Activated T-cell treated with anti-CD3 and anti-CD28 coated beads, Interleukin-2, amount 50 U/mL, for 1 hour (primary cell): ENCODE measurements around the gene PARP8.
"Not testable (repeated sequence)": the region's sequence is repeated elsewhere in the genome, so short reads cannot be mapped to it uniquely, and the experiment has no call there.

ENCODE experiments used
- DNase-seq: peaks from one replicate; pipeline ENCODE4 v3.0.0-alpha.2; 2020

PARP8 gene

GRCh38 chr5:50666261-50667022 lies at the start of gene PARP8:
Gene PARP8, plus strand, starts transcription at chr5:50666637. Its CDS starts 459 bp downstream, at chr5:50667096.
- DNase-seq: peak; percentile 70

GRCh38 chr5:50623666-50624065 lies 42.8 kb upstream of the PARP8 start:
- no peak for DNase-seq

- peak; percentile 27 for DNase-seq
Measured at GRCh38 chr5:50634866-50635265, 31.6 kb upstream of the PARP8 start.

- not testable (repeated sequence) for DNase-seq
Measured at GRCh38 chr5:50637576-50637975, 28.9 kb upstream of the PARP8 start.

GRCh38 chr5:50646591-50646990 lies 19.8 kb upstream of the PARP8 start:
- no peak for DNase-seq

GRCh38 chr5:50647726-50648125 lies 18.7 kb upstream of the PARP8 start:
- DNase-seq: no peak

GRCh38 chr5:50653946-50654345 lies 12.5 kb upstream of the PARP8 start:
- DNase-seq: no peak

- no peak for DNase-seq
Measured at GRCh38 chr5:50655067-50655809, 11.2 kb upstream of the PARP8 start.

- no peak for DNase-seq
Measured at GRCh38 chr5:50655810-50656205, 10.6 kb upstream of the PARP8 start.

- no peak for DNase-seq
Measured at GRCh38 chr5:50657044-50657443, 9.4 kb upstream of the PARP8 start.

GRCh38 chr5:50658246-50658645 lies 8.2 kb upstream of the PARP8 start:
- DNase-seq: no peak

GRCh38 chr5:50663636-50664035 lies 2.8 kb upstream of the PARP8 start:
- no peak for DNase-seq

- no peak for DNase-seq
Measured at GRCh38 chr5:50665091-50665490, 1.3 kb upstream of the PARP8 start.

- DNase-seq: not testable (repeated sequence)
Measured at GRCh38 chr5:50665761-50666202, 655 bp upstream of the PARP8 start.

- DNase-seq: no peak
Measured at GRCh38 chr5:50667023-50667652, 701 bp downstream of the PARP8 start.

- DNase-seq: peak; percentile 90
Measured at GRCh38 chr5:50667653-50668595, 1.5 kb downstream of the PARP8 start.

GRCh38 chr5:50668636-50669035 lies 2.2 kb downstream of the PARP8 start:
- not testable (repeated sequence) for DNase-seq

- DNase-seq: no peak
Measured at GRCh38 chr5:50672663-50673062, 6.2 kb downstream of the PARP8 start.

GRCh38 chr5:50673444-50673843 lies 7.0 kb downstream of the PARP8 start:
- not testable (repeated sequence) for DNase-seq

- no peak for DNase-seq
Measured at GRCh38 chr5:50675385-50675784, 8.9 kb downstream of the PARP8 start.

- DNase-seq: not testable (repeated sequence)
Measured at GRCh38 chr5:50679554-50679953, 13.1 kb downstream of the PARP8 start.

- no peak for DNase-seq
Measured at GRCh38 chr5:50684721-50685120, 18.3 kb downstream of the PARP8 start.

- no peak for DNase-seq
Measured at GRCh38 chr5:50687548-50687947, 21.1 kb downstream of the PARP8 start.
